ENCODE results near the gene KCNQ2.

KCNQ2 gene

GRCh38 chr20:63421913-63422312 is 50.5 kb downstream of the KCNQ2 start:
- TF ChIP-seq TEAD4 (IDR thresholded peaks at IDR 0.05) (no peak), NFIC (IDR thresholded peaks at IDR 0.05) (no peak), CEBPB (IDR thresholded peaks at IDR 0.05) (no peak), TCF12 (IDR thresholded peaks at IDR 0.05; ENCODE audit: low read depth) (no peak), RAD21 (IDR thresholded peaks at IDR 0.05; ENCODE audit: low read depth) (no peak), TAF1 (IDR thresholded peaks at IDR 0.05; ENCODE audit: low read depth) (no peak)
- TF ChIP-seq, protein P1, sequence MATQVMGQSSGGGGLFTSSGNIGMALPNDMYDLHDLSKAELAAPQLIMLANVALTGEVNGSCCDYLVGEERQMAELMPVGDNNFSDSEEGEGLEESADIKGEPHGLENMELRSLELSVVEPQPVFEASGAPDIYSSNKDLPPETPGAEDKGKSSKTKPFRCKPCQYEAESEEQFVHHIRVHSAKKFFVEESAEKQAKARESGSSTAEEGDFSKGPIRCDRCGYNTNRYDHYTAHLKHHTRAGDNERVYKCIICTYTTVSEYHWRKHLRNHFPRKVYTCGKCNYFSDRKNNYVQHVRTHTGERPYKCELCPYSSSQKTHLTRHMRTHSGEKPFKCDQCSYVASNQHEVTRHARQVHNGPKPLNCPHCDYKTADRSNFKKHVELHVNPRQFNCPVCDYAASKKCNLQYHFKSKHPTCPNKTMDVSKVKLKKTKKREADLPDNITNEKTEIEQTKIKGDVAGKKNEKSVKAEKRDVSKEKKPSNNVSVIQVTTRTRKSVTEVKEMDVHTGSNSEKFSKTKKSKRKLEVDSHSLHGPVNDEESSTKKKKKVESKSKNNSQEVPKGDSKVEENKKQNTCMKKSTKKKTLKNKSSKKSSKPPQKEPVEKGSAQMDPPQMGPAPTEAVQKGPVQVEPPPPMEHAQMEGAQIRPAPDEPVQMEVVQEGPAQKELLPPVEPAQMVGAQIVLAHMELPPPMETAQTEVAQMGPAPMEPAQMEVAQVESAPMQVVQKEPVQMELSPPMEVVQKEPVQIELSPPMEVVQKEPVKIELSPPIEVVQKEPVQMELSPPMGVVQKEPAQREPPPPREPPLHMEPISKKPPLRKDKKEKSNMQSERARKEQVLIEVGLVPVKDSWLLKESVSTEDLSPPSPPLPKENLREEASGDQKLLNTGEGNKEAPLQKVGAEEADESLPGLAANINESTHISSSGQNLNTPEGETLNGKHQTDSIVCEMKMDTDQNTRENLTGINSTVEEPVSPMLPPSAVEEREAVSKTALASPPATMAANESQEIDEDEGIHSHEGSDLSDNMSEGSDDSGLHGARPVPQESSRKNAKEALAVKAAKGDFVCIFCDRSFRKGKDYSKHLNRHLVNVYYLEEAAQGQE (IDR thresholded peaks at IDR 0.05; ENCODE audit: low read depth), result no peak
- TF ChIP-seq, protein P2, sequence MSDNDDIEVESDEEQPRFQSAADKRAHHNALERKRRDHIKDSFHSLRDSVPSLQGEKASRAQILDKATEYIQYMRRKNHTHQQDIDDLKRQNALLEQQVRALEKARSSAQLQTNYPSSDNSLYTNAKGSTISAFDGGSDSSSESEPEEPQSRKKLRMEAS (IDR thresholded peaks at IDR 0.05), result no peak

GRCh38 chr20:63421094-63421692 is 51.3 kb downstream of the KCNQ2 start:
- TF ChIP-seq TEAD4 (IDR thresholded peaks at IDR 0.05) (no peak), CEBPB (IDR thresholded peaks at IDR 0.05) (no peak), EP300 (IDR thresholded peaks at IDR 0.05; ENCODE audit: borderline replicate concordance) (no peak), TCF12 (IDR thresholded peaks at IDR 0.05; ENCODE audit: low read depth) (no peak), RAD21 (IDR thresholded peaks at IDR 0.05; ENCODE audit: low read depth) (no peak), EGR1 (IDR thresholded peaks at IDR 0.05) (no peak), YY1 (IDR thresholded peaks at IDR 0.05; ENCODE audit: low read depth) (no peak)
- TF ChIP-seq, protein P3, sequence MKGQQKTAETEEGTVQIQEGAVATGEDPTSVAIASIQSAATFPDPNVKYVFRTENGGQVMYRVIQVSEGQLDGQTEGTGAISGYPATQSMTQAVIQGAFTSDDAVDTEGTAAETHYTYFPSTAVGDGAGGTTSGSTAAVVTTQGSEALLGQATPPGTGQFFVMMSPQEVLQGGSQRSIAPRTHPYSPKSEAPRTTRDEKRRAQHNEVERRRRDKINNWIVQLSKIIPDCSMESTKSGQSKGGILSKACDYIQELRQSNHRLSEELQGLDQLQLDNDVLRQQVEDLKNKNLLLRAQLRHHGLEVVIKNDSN (IDR thresholded peaks at IDR 0.05), result no peak
- TF ChIP-seq, protein P2 (IDR thresholded peaks at IDR 0.05), result no peak

- TF ChIP-seq ZBTB7A (IDR thresholded peaks at IDR 0.05; ENCODE audit: low read depth), result no peak
- no peak for TF ChIP-seq CREB1 (IDR thresholded peaks at IDR 0.05; ENCODE audit: low read depth)
- TF ChIP-seq YY1 (IDR thresholded peaks at IDR 0.05; ENCODE audit: low read depth), result no peak
- TF ChIP-seq, protein P3 (IDR thresholded peaks at IDR 0.05), result no peak
- no peak for TF ChIP-seq FOXM1 (IDR thresholded peaks at IDR 0.05; ENCODE audit: borderline replicate concordance, low read depth)
- TF ChIP-seq NFIC (IDR thresholded peaks at IDR 0.05), result no peak
- TF ChIP-seq, protein P2 (IDR thresholded peaks at IDR 0.05), result no peak
- TF ChIP-seq EP300 (IDR thresholded peaks at IDR 0.05; ENCODE audit: borderline replicate concordance), result no peak
- no peak for TF ChIP-seq EGR1 (IDR thresholded peaks at IDR 0.05)
- TF ChIP-seq, protein P1 (IDR thresholded peaks at IDR 0.05; ENCODE audit: low read depth), result no peak
- TF ChIP-seq CEBPB (IDR thresholded peaks at IDR 0.05), result no peak
- no peak for TF ChIP-seq RAD21 (IDR thresholded peaks at IDR 0.05; ENCODE audit: low read depth)
- no peak for TF ChIP-seq TAF1 (IDR thresholded peaks at IDR 0.05; ENCODE audit: low read depth)
- TF ChIP-seq TEAD4 (IDR thresholded peaks at IDR 0.05), result no peak
- no peak for TF ChIP-seq TCF12 (IDR thresholded peaks at IDR 0.05; ENCODE audit: low read depth)
Measured at GRCh38 chr20:63420359-63421093, 51.9 kb downstream of the KCNQ2 start.

GRCh38 chr20:63419299-63419698 is 53.2 kb downstream of the KCNQ2 start:
- TF ChIP-seq EP300 (IDR thresholded peaks at IDR 0.05; ENCODE audit: borderline replicate concordance), result no peak
- no peak for TF ChIP-seq EGR1 (IDR thresholded peaks at IDR 0.05)
- no peak for TF ChIP-seq NFIC (IDR thresholded peaks at IDR 0.05)
- no peak for TF ChIP-seq TEAD4 (IDR thresholded peaks at IDR 0.05)
- TF ChIP-seq, protein P2 (IDR thresholded peaks at IDR 0.05), result no peak
- no peak for TF ChIP-seq ZBTB7A (IDR thresholded peaks at IDR 0.05; ENCODE audit: low read depth)
- TF ChIP-seq YY1 (IDR thresholded peaks at IDR 0.05; ENCODE audit: low read depth), result no peak

GRCh38 chr20:63418617-63419016 is 53.8 kb downstream of the KCNQ2 start:
- TF ChIP-seq TEAD4 (IDR thresholded peaks at IDR 0.05), result no peak
- no peak for TF ChIP-seq FOXM1 (IDR thresholded peaks at IDR 0.05; ENCODE audit: borderline replicate concordance, low read depth)
